Activated naive CD8-positive, alpha-beta T cell treated with anti-CD3 and anti-CD28 coated beads for 36 hours (primary cell): Measurements from ENCODE around the gene DOCK10. TPM values are rescaled to one million over a fixed set of nuclear protein-coding genes. Genes with fewer than 3 reads are reported as not detected.
"Not testable (repeated sequence)": the region's sequence is repeated elsewhere in the genome, so short reads cannot be mapped to it uniquely, and the experiment has no call there.

Source experiments
- DNase-seq: peaks from one replicate; pipeline ENCODE4 v3.0.0; 2021
- H3K27ac Mint-ChIP-seq: one replicate; pipeline ENCODE4 v1.8.0; 2022; ENCODE audit warnings: mild to moderate bottlenecking, moderate library complexity, mixed read lengths
- H3K27me3 Mint-ChIP-seq: one replicate; pipeline ENCODE4 v1.8.0; 2022; ENCODE audit warnings: mild to moderate bottlenecking, mixed read lengths
- H3K36me3 Mint-ChIP-seq: one replicate; pipeline ENCODE4 v1.8.0; 2021; ENCODE audit warnings: mild to moderate bottlenecking, mixed read lengths
- H3K4me1 Mint-ChIP-seq: one replicate; pipeline ENCODE4 v1.8.0; 2021; ENCODE audit warnings: mixed read lengths
- H3K4me3 Mint-ChIP-seq: one replicate; pipeline ENCODE4 v1.8.0; 2022; ENCODE audit warnings: mild to moderate bottlenecking, moderate library complexity, mixed read lengths
- H3K9me3 Mint-ChIP-seq: one replicate; pipeline ENCODE4 v1.8.0; 2022; ENCODE audit warnings: mixed read lengths
- total RNA-seq, 2 experiments: library from RNA; stranded (reverse); gene quantifications; one replicate each; pipeline ENCODE4 v1.2.3, GENCODE V29; 2021

DOCK10 gene
- total RNA-seq, 2 experiments from 2014 or later = 154 to 159 TPM

GRCh38 chr2:224943601-224944041 lies 98.6 kb downstream of the DOCK10 start:
- peak overlapping the region; percentile 90 for H3K4me3 Mint-ChIP-seq
- H3K4me1 Mint-ChIP-seq = peaks cover 66% of the 10 kb centered on the region
- not testable (repeated sequence) for H3K9me3 Mint-ChIP-seq, DNase-seq, H3K27me3 Mint-ChIP-seq
- H3K36me3 Mint-ChIP-seq = peaks cover 51% of the 10 kb centered on the region
- H3K27ac Mint-ChIP-seq = peak overlapping the region; percentile 98

GRCh38 chr2:224941960-224942359 lies 100.3 kb downstream of the DOCK10 start:
- Mint-ChIP-seq H3K4me3 (peak overlapping the region; percentile 79), H3K4me1 (peaks cover 65% of the 10 kb centered on the region), H3K27ac (peak overlapping the region; percentile 90), H3K36me3 (peaks cover 56% of the 10 kb centered on the region), H3K9me3 (no peaks in the 10 kb centered on the region), H3K27me3 (no peaks in the 10 kb centered on the region)
- no peak for DNase-seq

GRCh38 chr2:224940618-224941017 lies 101.7 kb downstream of the DOCK10 start:
- DNase-seq = no peak
- Mint-ChIP-seq H3K4me3 (peak overlapping the region; percentile 59), H3K36me3 (peaks cover 61% of the 10 kb centered on the region), H3K27me3 (no peaks in the 10 kb centered on the region), H3K9me3 (no peaks in the 10 kb centered on the region), H3K27ac (peak overlapping the region; percentile 88), H3K4me1 (peaks cover 75% of the 10 kb centered on the region)

- peaks cover 57% of the 10 kb centered on the region for H3K36me3 Mint-ChIP-seq
- H3K4me1 Mint-ChIP-seq = peaks cover 77% of the 10 kb centered on the region
- peak overlapping the region; percentile 93 for H3K27ac Mint-ChIP-seq
- DNase-seq = peak; percentile 50
- no peaks in the 10 kb centered on the region for H3K9me3 Mint-ChIP-seq
- peak overlapping the region; percentile 79 for H3K4me3 Mint-ChIP-seq
- no peaks in the 10 kb centered on the region for H3K27me3 Mint-ChIP-seq
Observed at GRCh38 chr2:224938651-224939182, 103.6 kb downstream of the DOCK10 start.

- Mint-ChIP-seq H3K4me1 (peaks cover 79% of the 10 kb centered on the region), H3K27me3 (no peaks in the 10 kb centered on the region), H3K9me3 (no peaks in the 10 kb centered on the region), H3K36me3 (peaks cover 55% of the 10 kb centered on the region), H3K27ac (peak overlapping the region; percentile 93), H3K4me3 (peak overlapping the region; percentile 79)
- no peak for DNase-seq
Observed at GRCh38 chr2:224937887-224938286, 104.4 kb downstream of the DOCK10 start.

- H3K27ac Mint-ChIP-seq = peak overlapping the region; percentile 94
- H3K4me3 Mint-ChIP-seq = no peak overlapping the region
- no peaks in the 10 kb centered on the region for H3K9me3 Mint-ChIP-seq
- DNase-seq = no peak
- H3K27me3 Mint-ChIP-seq = no peaks in the 10 kb centered on the region
- H3K36me3 Mint-ChIP-seq = peaks cover 64% of the 10 kb centered on the region
- H3K4me1 Mint-ChIP-seq = peaks cover 86% of the 10 kb centered on the region
Observed at GRCh38 chr2:224934526-224935188, 107.6 kb downstream of the DOCK10 start.

- H3K36me3 Mint-ChIP-seq = peaks cover 73% of the 10 kb centered on the region
- H3K4me1 Mint-ChIP-seq = peaks cover 89% of the 10 kb centered on the region
- H3K27me3 Mint-ChIP-seq = no peaks in the 10 kb centered on the region
- H3K27ac Mint-ChIP-seq = peak overlapping the region; percentile 94
- DNase-seq = no peak
- H3K4me3 Mint-ChIP-seq = peak overlapping the region; percentile 22
- peaks cover 4% of the 10 kb centered on the region for H3K9me3 Mint-ChIP-seq
Observed at GRCh38 chr2:224933431-224933830, 108.8 kb downstream of the DOCK10 start.

- peaks cover 78% of the 10 kb centered on the region for H3K36me3 Mint-ChIP-seq
- DNase-seq = no peak
- H3K4me3 Mint-ChIP-seq = peak overlapping the region; percentile 14
- H3K9me3 Mint-ChIP-seq = peaks cover 4% of the 10 kb centered on the region
- peaks cover 89% of the 10 kb centered on the region for H3K4me1 Mint-ChIP-seq
- peak overlapping the region; percentile 94 for H3K27ac Mint-ChIP-seq
- H3K27me3 Mint-ChIP-seq = no peaks in the 10 kb centered on the region
Observed at GRCh38 chr2:224932522-224932921, 109.7 kb downstream of the DOCK10 start.

GRCh38 chr2:224931956-224932355 lies 110.3 kb downstream of the DOCK10 start:
- Mint-ChIP-seq H3K27ac (peak overlapping the region; percentile 94), H3K27me3 (no peaks in the 10 kb centered on the region), H3K9me3 (peaks cover 4% of the 10 kb centered on the region), H3K4me3 (peak overlapping the region; percentile 0), H3K4me1 (peaks cover 91% of the 10 kb centered on the region), H3K36me3 (peaks cover 80% of the 10 kb centered on the region)
- no peak for DNase-seq

GRCh38 chr2:224930990-224931389 lies 111.3 kb downstream of the DOCK10 start:
- Mint-ChIP-seq H3K36me3 (peaks cover 80% of the 10 kb centered on the region), H3K9me3 (peaks cover 4% of the 10 kb centered on the region), H3K27me3 (no peaks in the 10 kb centered on the region), H3K27ac (peak overlapping the region; percentile 94), H3K4me1 (peaks cover 94% of the 10 kb centered on the region), H3K4me3 (peak overlapping the region; percentile 49)
- DNase-seq = no peak

GRCh38 chr2:224930124-224930523 lies 112.1 kb downstream of the DOCK10 start:
- H3K4me3 Mint-ChIP-seq = peak overlapping the region; percentile 49
- H3K27ac Mint-ChIP-seq = peak overlapping the region; percentile 94
- H3K4me1 Mint-ChIP-seq = peaks cover 99% of the 10 kb centered on the region
- H3K27me3 Mint-ChIP-seq = no peaks in the 10 kb centered on the region
- no peak for DNase-seq
- H3K36me3 Mint-ChIP-seq = peaks cover 85% of the 10 kb centered on the region
- peaks cover 4% of the 10 kb centered on the region for H3K9me3 Mint-ChIP-seq

- Mint-ChIP-seq H3K4me3 (no peak overlapping the region), H3K4me1 (peaks cover 99% of the 10 kb centered on the region), H3K27ac (peak overlapping the region; percentile 94), H3K27me3 (no peaks in the 10 kb centered on the region), H3K9me3 (peaks cover 4% of the 10 kb centered on the region), H3K36me3 (peaks cover 84% of the 10 kb centered on the region)
- no peak for DNase-seq
Observed at GRCh38 chr2:224929512-224929911, 112.8 kb downstream of the DOCK10 start.

GRCh38 chr2:224927646-224928173 lies 114.6 kb downstream of the DOCK10 start:
- peak overlapping the region; percentile 49 for H3K4me3 Mint-ChIP-seq
- DNase-seq = peak; percentile 65
- peaks cover 4% of the 10 kb centered on the region for H3K9me3 Mint-ChIP-seq
- peaks cover 97% of the 10 kb centered on the region for H3K4me1 Mint-ChIP-seq
- H3K27me3 Mint-ChIP-seq = no peaks in the 10 kb centered on the region
- H3K36me3 Mint-ChIP-seq = peaks cover 92% of the 10 kb centered on the region
- H3K27ac Mint-ChIP-seq = peak overlapping the region; percentile 94

GRCh38 chr2:224927011-224927410 lies 115.3 kb downstream of the DOCK10 start:
- no peak for DNase-seq
- no peaks in the 10 kb centered on the region for H3K27me3 Mint-ChIP-seq
- H3K36me3 Mint-ChIP-seq = peaks cover 87% of the 10 kb centered on the region
- H3K4me1 Mint-ChIP-seq = peaks cover 98% of the 10 kb centered on the region
- H3K4me3 Mint-ChIP-seq = peak overlapping the region; percentile 49
- H3K27ac Mint-ChIP-seq = peak overlapping the region; percentile 94
- peaks cover 4% of the 10 kb centered on the region for H3K9me3 Mint-ChIP-seq

- H3K4me1 Mint-ChIP-seq = peaks cover 85% of the 10 kb centered on the region
- peak overlapping the region; percentile 94 for H3K27ac Mint-ChIP-seq
- H3K27me3 Mint-ChIP-seq = no peaks in the 10 kb centered on the region
- peak overlapping the region; percentile 62 for H3K4me3 Mint-ChIP-seq
- H3K9me3 Mint-ChIP-seq = peaks cover 4% of the 10 kb centered on the region
- H3K36me3 Mint-ChIP-seq = peaks cover 76% of the 10 kb centered on the region
- no peak for DNase-seq
Observed at GRCh38 chr2:224925810-224926100, 116.5 kb downstream of the DOCK10 start.
